GM18861 (cell line): Measurements from ENCODE around the gene CAMSAP3.

ENCODE experiments used
- ATAC-seq: cut with Tn5 transposase; IDR thresholded peaks from one replicate; pipeline ENCODE4 v1.9.1; 2021; ENCODE audit not compliant: unreplicated experiment

Gene CAMSAP3

GRCh38 chr19:7647156-7647555, 51.5 kb downstream of the CAMSAP3 start:
- ATAC-seq, result no peak

- ATAC-seq, result no peak
Measured at GRCh38 chr19:7648265-7649014, 52.8 kb downstream of the CAMSAP3 start.

- no peak for ATAC-seq
Measured at GRCh38 chr19:7650148-7650547, 54.5 kb downstream of the CAMSAP3 start.

- ATAC-seq, result no peak
Measured at GRCh38 chr19:7652061-7652641, 56.5 kb downstream of the CAMSAP3 start.

- ATAC-seq, result no peak
Measured at GRCh38 chr19:7654401-7654800, 58.7 kb downstream of the CAMSAP3 start.

- ATAC-seq, result no peak
Measured at GRCh38 chr19:7655581-7655980, 59.9 kb downstream of the CAMSAP3 start.

- ATAC-seq, result no peak
Measured at GRCh38 chr19:7657131-7657751, 61.6 kb downstream of the CAMSAP3 start.

GRCh38 chr19:7658219-7658686, 62.6 kb downstream of the CAMSAP3 start:
- peak; percentile 70 for ATAC-seq

GRCh38 chr19:7661744-7662538, 66.3 kb downstream of the CAMSAP3 start:
- ATAC-seq, result no peak

GRCh38 chr19:7662657-7663056, 67.0 kb downstream of the CAMSAP3 start:
- ATAC-seq, result no peak

- no peak for ATAC-seq
Measured at GRCh38 chr19:7663706-7664105, 68.0 kb downstream of the CAMSAP3 start.

GRCh38 chr19:7665076-7665475, 69.4 kb downstream of the CAMSAP3 start:
- ATAC-seq, result no peak
